ENCODE data around the gene IZUMO2.
"Not testable (repeated sequence)": the region's sequence is repeated elsewhere in the genome, so short reads cannot be mapped to it uniquely, and the experiment has no call there.

The IZUMO2 gene

DNA sequence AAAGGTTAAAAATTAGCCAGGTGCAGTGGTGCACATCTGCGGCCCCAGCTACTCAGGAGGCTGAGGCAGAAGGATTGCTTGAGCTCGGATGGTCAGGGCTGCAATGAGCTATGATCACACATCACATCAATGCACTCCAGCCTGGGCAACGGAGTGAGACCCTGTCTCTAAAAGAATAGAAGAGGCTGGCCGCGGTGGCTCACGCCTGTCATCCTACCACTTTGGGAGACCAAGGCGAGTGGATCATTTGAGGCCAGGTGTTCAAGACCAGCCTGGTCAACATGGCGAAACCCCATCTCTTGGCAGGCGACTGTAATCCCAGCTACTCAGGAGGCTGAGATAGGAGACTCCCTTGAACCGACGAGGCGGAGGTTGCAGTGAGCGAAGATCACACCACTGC, 59.7 kb downstream of the IZUMO2 start:
- H3K4me3 ChIP-seq (ENCODE audit: low read depth, low read length): not testable (repeated sequence)
